ENCODE measurements around the gene NUP98. TPM values are rescaled to one million over a fixed set of nuclear protein-coding genes. Genes with fewer than 3 reads are reported as not detected.

The NUP98 gene
- polyA plus RNA-seq, 2 of the 4 experiments (the other 2 are of a cell fraction) = 54.2 to 121 TPM

GRCh38 chr11:3824714-3825472 is 27.5 kb upstream of the NUP98 start:
- ChIA-PET CTCF (interaction anchor here (0.8 to 1.4 kb wide), 10 partner anchors 9 to 181 kb away, joined by 3 to 9 read pairs (median 5); partner anchors contain the start of genes RHOG and STIM1), POLR2A (interaction anchor here (0.6 to 0.9 kb wide), 2 partner anchors 27 to 44 kb away, joined by 3 to 9 read pairs; no protein-coding TSS in a partner anchor)
- TF ChIP-seq EHMT2 (IDR thresholded peaks at IDR 0.05; ENCODE audit: low read depth) = no peak
- TF ChIP-seq MAFK (IDR thresholded peaks at IDR 0.05; ENCODE audit: partially characterized antibody) = no peak
- peak; percentile 27; the same call in 2 of the 3 replicates for TF ChIP-seq SMC3 (IDR thresholded peaks at IDR 0.05)
- TF ChIP-seq, protein P1, sequence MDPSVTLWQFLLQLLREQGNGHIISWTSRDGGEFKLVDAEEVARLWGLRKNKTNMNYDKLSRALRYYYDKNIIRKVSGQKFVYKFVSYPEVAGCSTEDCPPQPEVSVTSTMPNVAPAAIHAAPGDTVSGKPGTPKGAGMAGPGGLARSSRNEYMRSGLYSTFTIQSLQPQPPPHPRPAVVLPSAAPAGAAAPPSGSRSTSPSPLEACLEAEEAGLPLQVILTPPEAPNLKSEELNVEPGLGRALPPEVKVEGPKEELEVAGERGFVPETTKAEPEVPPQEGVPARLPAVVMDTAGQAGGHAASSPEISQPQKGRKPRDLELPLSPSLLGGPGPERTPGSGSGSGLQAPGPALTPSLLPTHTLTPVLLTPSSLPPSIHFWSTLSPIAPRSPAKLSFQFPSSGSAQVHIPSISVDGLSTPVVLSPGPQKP (IDR thresholded peaks at IDR 0.05; ENCODE audit: low read depth, low read length) = no peak
- no peak for TF ChIP-seq MAZ (IDR thresholded peaks at IDR 0.05; ENCODE audit: borderline replicate concordance, low read depth, low read length)
- peak; percentile 50 for TF ChIP-seq CTCF (IDR thresholded peaks at IDR 0.05)
- TF ChIP-seq NPAS2 (CRISPR knock-in tag; IDR thresholded peaks at IDR 0.05; ENCODE audit: borderline replicate concordance) = no peak
- TF ChIP-seq TP53 (CRISPR knock-in tag; IDR thresholded peaks at IDR 0.05) = no peak
- peak in 1 of 2 experiments; percentile 56; a peak in 2 of 5 replicates for TF ChIP-seq RAD21 (conservative IDR thresholded peaks at IDR 0.05 in 1 of 2, IDR thresholded peaks at IDR 0.05 in 1 of 2)
- no peak for TF ChIP-seq ZSCAN20 (CRISPR knock-in tag; IDR thresholded peaks at IDR 0.05)
- TF ChIP-seq, protein P2, sequence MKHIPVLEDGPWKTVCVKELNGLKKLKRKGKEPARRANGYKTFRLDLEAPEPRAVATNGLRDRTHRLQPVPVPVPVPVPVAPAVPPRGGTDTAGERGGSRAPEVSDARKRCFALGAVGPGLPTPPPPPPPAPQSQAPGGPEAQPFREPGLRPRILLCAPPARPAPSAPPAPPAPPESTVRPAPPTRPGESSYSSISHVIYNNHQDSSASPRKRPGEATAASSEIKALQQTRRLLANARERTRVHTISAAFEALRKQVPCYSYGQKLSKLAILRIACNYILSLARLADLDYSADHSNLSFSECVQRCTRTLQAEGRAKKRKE (CRISPR knock-in tag; IDR thresholded peaks at IDR 0.05; ENCODE audit: low read depth) = no peak
- FAIRE-seq (no peak), ATAC-seq (peak; percentile 70 to 91), DNase-seq (ENCODE audit: low read depth in 1 of 2, low spot score in 1 of 2) (peak; percentile 80 to 81)
- Histone ChIP-seq H3K9me3 (no peaks in the 10 kb centered on the region), H3K4me3 (no peak overlapping the region), H3K27ac (no peak overlapping the region), H3K4me2 (no peak overlapping the region), H3K4me1 (peaks cover 6% of the 10 kb centered on the region; the same call in 1 of the 3 replicates)
- 79% methylated on average over 18 of the region's 18 CpGs for WGBS (ENCODE audit: missing lambda C conversion rate)

DNA sequence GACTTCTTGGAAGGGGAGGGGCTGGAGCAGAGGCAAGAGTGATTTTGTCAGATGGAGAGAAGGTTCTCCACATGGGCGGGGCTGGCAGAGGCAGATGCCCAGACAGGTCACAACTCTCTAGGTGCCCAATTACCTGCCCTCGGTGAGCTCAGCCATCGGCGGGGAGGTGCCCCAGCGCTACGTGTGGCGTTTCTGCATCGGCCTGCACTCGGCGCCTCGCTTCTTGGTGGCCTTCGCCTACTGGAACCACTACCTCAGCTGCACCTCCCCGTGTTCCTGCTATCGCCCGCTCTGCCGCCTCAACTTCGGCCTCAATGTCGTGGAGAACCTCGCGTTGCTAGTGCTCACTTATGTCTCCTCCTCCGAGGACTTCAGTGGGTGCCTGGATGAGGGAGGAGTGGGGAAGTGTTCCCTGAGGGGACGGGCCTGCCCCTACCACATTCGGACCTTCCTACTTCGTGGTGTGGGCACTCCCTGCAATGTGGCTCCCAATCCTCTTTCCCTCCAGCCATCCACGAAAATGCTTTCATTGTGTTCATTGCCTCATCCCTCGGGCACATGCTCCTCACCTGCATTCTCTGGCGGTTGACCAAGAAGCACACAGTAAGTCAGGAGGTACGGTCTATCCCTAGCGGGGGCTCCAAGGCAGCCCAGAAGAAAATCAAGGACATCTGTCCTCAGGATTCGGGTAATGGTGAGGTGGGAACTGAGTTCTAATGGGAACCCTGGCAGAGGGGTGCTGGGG is 26.6 kb upstream of the NUP98 start:
- no peak overlapping the region for H3K4me2 ChIP-seq
- H3K9me3 ChIP-seq = no peaks in the 10 kb centered on the region
- WGBS (ENCODE audit: missing lambda C conversion rate) = 93% methylated on average over 30 of the region's 30 CpGs
- H3K4me3 ChIP-seq = no peak overlapping the region
- DNase-seq (ENCODE audit: low read depth in 1 of 2, low spot score in 1 of 2) (no peak), ATAC-seq (no peak; a peak in 2 of 6 replicates), FAIRE-seq (no peak)
- H3K27ac ChIP-seq = no peak overlapping the region
- ChIA-PET CTCF (interaction anchor here (0.9 to 6.7 kb wide), 3 partner anchors 15 to 31 kb away, joined by 3 to 66 read pairs (median 3); partner anchors contain the start of gene PGAP2), POLR2A (interaction anchor here (1.0 kb wide), 1 partner anchor 17 kb away, joined by 5 read pairs; the partner anchor contains the start of gene RHOG)
- H3K4me1 ChIP-seq = peaks cover 6% of the 10 kb centered on the region; the same call in 1 of the 3 replicates
- no peak for TF ChIP-seq EHMT2 (IDR thresholded peaks at IDR 0.05; ENCODE audit: low read depth)
- TF ChIP-seq MAFK (IDR thresholded peaks at IDR 0.05; ENCODE audit: partially characterized antibody) = no peak
- TF ChIP-seq RARB (CRISPR knock-in tag; IDR thresholded peaks at IDR 0.05) = no peak
- TF ChIP-seq POLR2A (IDR thresholded peaks at IDR 0.05; ENCODE audit: low read length) = no peak
- TF ChIP-seq JUN (IDR thresholded peaks at IDR 0.05) = no peak
- TF ChIP-seq, protein P3, sequence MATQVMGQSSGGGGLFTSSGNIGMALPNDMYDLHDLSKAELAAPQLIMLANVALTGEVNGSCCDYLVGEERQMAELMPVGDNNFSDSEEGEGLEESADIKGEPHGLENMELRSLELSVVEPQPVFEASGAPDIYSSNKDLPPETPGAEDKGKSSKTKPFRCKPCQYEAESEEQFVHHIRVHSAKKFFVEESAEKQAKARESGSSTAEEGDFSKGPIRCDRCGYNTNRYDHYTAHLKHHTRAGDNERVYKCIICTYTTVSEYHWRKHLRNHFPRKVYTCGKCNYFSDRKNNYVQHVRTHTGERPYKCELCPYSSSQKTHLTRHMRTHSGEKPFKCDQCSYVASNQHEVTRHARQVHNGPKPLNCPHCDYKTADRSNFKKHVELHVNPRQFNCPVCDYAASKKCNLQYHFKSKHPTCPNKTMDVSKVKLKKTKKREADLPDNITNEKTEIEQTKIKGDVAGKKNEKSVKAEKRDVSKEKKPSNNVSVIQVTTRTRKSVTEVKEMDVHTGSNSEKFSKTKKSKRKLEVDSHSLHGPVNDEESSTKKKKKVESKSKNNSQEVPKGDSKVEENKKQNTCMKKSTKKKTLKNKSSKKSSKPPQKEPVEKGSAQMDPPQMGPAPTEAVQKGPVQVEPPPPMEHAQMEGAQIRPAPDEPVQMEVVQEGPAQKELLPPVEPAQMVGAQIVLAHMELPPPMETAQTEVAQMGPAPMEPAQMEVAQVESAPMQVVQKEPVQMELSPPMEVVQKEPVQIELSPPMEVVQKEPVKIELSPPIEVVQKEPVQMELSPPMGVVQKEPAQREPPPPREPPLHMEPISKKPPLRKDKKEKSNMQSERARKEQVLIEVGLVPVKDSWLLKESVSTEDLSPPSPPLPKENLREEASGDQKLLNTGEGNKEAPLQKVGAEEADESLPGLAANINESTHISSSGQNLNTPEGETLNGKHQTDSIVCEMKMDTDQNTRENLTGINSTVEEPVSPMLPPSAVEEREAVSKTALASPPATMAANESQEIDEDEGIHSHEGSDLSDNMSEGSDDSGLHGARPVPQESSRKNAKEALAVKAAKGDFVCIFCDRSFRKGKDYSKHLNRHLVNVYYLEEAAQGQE (IDR thresholded peaks at IDR 0.05) = no peak
- TF ChIP-seq, protein P4, sequence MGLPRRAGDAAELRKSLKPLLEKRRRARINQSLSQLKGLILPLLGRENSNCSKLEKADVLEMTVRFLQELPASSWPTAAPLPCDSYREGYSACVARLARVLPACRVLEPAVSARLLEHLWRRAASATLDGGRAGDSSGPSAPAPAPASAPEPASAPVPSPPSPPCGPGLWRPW (IDR thresholded peaks at IDR 0.05) = no peak
- TF ChIP-seq CHD2 (IDR thresholded peaks at IDR 0.05; ENCODE audit: low read length, partially characterized antibody) = no peak
- no peak for TF ChIP-seq HOXB13 (CRISPR knock-in tag; IDR thresholded peaks at IDR 0.05; ENCODE audit: low read depth)
- TF ChIP-seq KDM5A (IDR thresholded peaks at IDR 0.05) = no peak
- no peak for TF ChIP-seq ZNF302 (CRISPR knock-in tag; IDR thresholded peaks at IDR 0.05)
- no peak for TF ChIP-seq E2F6 (IDR thresholded peaks at IDR 0.05; ENCODE audit: borderline replicate concordance, low read depth)
- no peak for TF ChIP-seq ZC3H11A (IDR thresholded peaks at IDR 0.05)
- TF ChIP-seq RFX5 (IDR thresholded peaks at IDR 0.05) = no peak

All from A549 (cell line).